ENCODE results near the gene ADAM19. TPM values are rescaled to one million over a fixed set of nuclear protein-coding genes. Genes with fewer than 3 reads are reported as not detected.

ADAM19 gene
- total RNA-seq, 1 donor from 2014 or later, result 4.9 TPM

- no peaks in the 10 kb centered on the region for H3K27me3 ChIP-seq
- no peaks in the 10 kb centered on the region for H3K36me3 ChIP-seq
- H3K27ac ChIP-seq, result no peak overlapping the region
- H3K4me1 ChIP-seq, result no peaks in the 10 kb centered on the region
- no peak for TF ChIP-seq POLR2A (IDR thresholded peaks at IDR 0.05)
- TF ChIP-seq POLR2AphosphoS5 (IDR thresholded peaks at IDR 0.05; ENCODE audit: insufficient read depth in 1 of 2, low read depth in 1 of 2), result no peak
- no peak for TF ChIP-seq CTCF (IDR thresholded peaks at IDR 0.05)
- H3K9me3 ChIP-seq, result no peaks in the 10 kb centered on the region
- H3K4me3 ChIP-seq, result no peak overlapping the region
- intact Hi-C loops (cut with DNase I), result no loop called here
- DNase-seq (ENCODE audit: extremely low spot score in 2 of 2), result no peak
These were observed 45.2 kb downstream of the ADAM19 start for GRCh38 chr5:157530226-157530972.

GRCh38 chr5:157529002-157529401, 46.6 kb downstream of the ADAM19 start:
- no peaks in the 10 kb centered on the region for H3K36me3 ChIP-seq
- H3K27me3 ChIP-seq, result no peaks in the 10 kb centered on the region
- no peak overlapping the region for H3K4me3 ChIP-seq
- no peak for TF ChIP-seq POLR2AphosphoS5 (IDR thresholded peaks at IDR 0.05; ENCODE audit: insufficient read depth in 1 of 2, low read depth in 1 of 2)
- no peak for TF ChIP-seq POLR2A (IDR thresholded peaks at IDR 0.05)
- no peak for TF ChIP-seq CTCF (IDR thresholded peaks at IDR 0.05)
- no peaks in the 10 kb centered on the region for H3K9me3 ChIP-seq
- H3K27ac ChIP-seq, result no peak overlapping the region
- no peaks in the 10 kb centered on the region for H3K4me1 ChIP-seq
- intact Hi-C loops (cut with DNase I), result no loop called here
- no peak for DNase-seq (ENCODE audit: extremely low spot score in 2 of 2)

- Histone ChIP-seq H3K4me3 (no peak overlapping the region), H3K27me3 (no peaks in the 10 kb centered on the region), H3K4me1 (no peaks in the 10 kb centered on the region), H3K36me3 (no peaks in the 10 kb centered on the region), H3K9me3 (no peaks in the 10 kb centered on the region), H3K27ac (peak overlapping the region; percentile 3)
- DNase-seq (ENCODE audit: extremely low spot score in 2 of 2), result no peak
- intact Hi-C loops (cut with DNase I), result no loop called here
- TF ChIP-seq POLR2AphosphoS5 (IDR thresholded peaks at IDR 0.05; ENCODE audit: insufficient read depth in 1 of 2, low read depth in 1 of 2) (peak in 1 of 2 donors; percentile 13), CTCF (IDR thresholded peaks at IDR 0.05) (no peak), POLR2A (IDR thresholded peaks at IDR 0.05) (no peak)
These were observed 47.4 kb downstream of the ADAM19 start for GRCh38 chr5:157528036-157528632.

GRCh38 chr5:157524887-157525286, 50.7 kb downstream of the ADAM19 start:
- no peak overlapping the region for H3K4me3 ChIP-seq
- no peaks in the 10 kb centered on the region for H3K4me1 ChIP-seq
- intact Hi-C loops (cut with DNase I), result no loop called here
- H3K9me3 ChIP-seq, result no peaks in the 10 kb centered on the region
- no peak overlapping the region for H3K27ac ChIP-seq
- H3K36me3 ChIP-seq, result no peaks in the 10 kb centered on the region
- DNase-seq (ENCODE audit: extremely low spot score in 2 of 2), result no peak
- no peaks in the 10 kb centered on the region for H3K27me3 ChIP-seq
- TF ChIP-seq POLR2AphosphoS5 (IDR thresholded peaks at IDR 0.05; ENCODE audit: insufficient read depth in 1 of 2, low read depth in 1 of 2) (no peak), CTCF (IDR thresholded peaks at IDR 0.05) (no peak), POLR2A (IDR thresholded peaks at IDR 0.05) (no peak)

GRCh38 chr5:157523976-157524375, 51.6 kb downstream of the ADAM19 start:
- no peak for TF ChIP-seq POLR2AphosphoS5 (IDR thresholded peaks at IDR 0.05; ENCODE audit: insufficient read depth in 1 of 2, low read depth in 1 of 2)
- no peak for TF ChIP-seq CTCF (IDR thresholded peaks at IDR 0.05)
- TF ChIP-seq POLR2A (IDR thresholded peaks at IDR 0.05), result no peak
- H3K36me3 ChIP-seq, result no peaks in the 10 kb centered on the region
- no peaks in the 10 kb centered on the region for H3K9me3 ChIP-seq
- no peak overlapping the region for H3K4me3 ChIP-seq
- H3K27me3 ChIP-seq, result no peaks in the 10 kb centered on the region
- intact Hi-C loops (cut with DNase I), result no loop called here
- DNase-seq (ENCODE audit: extremely low spot score in 2 of 2), result no peak
- no peak overlapping the region for H3K27ac ChIP-seq
- H3K4me1 ChIP-seq, result no peaks in the 10 kb centered on the region
